NCI-H2081 (cell line): ENCODE results near the gene SLC39A8.
A peak's percentile ranks its signal among the peaks of the same experiment; 100 is the strongest.

Source experiments
- DNase-seq, 2 experiments: peaks; one replicate each; lab custom pipeline; 2025; lab: John Stamatoyannopoulos, UW

Gene SLC39A8

GRCh38 chr4:102339018-102339417 lies 6.3 kb downstream of the SLC39A8 start:
- no peak for DNase-seq

- DNase-seq: no peak
These were observed 6.9 kb downstream of the SLC39A8 start for GRCh38 chr4:102338405-102338804.

GRCh38 chr4:102335616-102336015 lies 9.7 kb downstream of the SLC39A8 start:
- DNase-seq: no peak

GRCh38 chr4:102334624-102335023 lies 10.7 kb downstream of the SLC39A8 start:
- no peak for DNase-seq

GRCh38 chr4:102333787-102334186 lies 11.5 kb downstream of the SLC39A8 start:
- DNase-seq: no peak

- DNase-seq: no peak
These were observed 17.2 kb downstream of the SLC39A8 start for GRCh38 chr4:102328045-102328444.

- DNase-seq: no peak
These were observed 18.3 kb downstream of the SLC39A8 start for GRCh38 chr4:102326951-102327350.

- DNase-seq: peak in 1 of 2 experiments; percentile 2
These were observed 20.6 kb downstream of the SLC39A8 start for GRCh38 chr4:102324730-102325129.

GRCh38 chr4:102322736-102323135 lies 22.5 kb downstream of the SLC39A8 start:
- no peak for DNase-seq

GRCh38 chr4:102321260-102321995 lies 23.9 kb downstream of the SLC39A8 start:
- no peak for DNase-seq

GRCh38 chr4:102319594-102319993 lies 25.7 kb downstream of the SLC39A8 start:
- no peak for DNase-seq

- no peak for DNase-seq
These were observed 26.8 kb downstream of the SLC39A8 start for GRCh38 chr4:102318526-102318925.

- no peak for DNase-seq
These were observed 27.2 kb downstream of the SLC39A8 start for GRCh38 chr4:102318105-102318504.

GRCh38 chr4:102317459-102317858 lies 27.8 kb downstream of the SLC39A8 start:
- DNase-seq: no peak

- DNase-seq: no peak
These were observed 28.7 kb downstream of the SLC39A8 start for GRCh38 chr4:102316585-102316984.

GRCh38 chr4:102315532-102315931 lies 29.8 kb downstream of the SLC39A8 start:
- no peak for DNase-seq

GRCh38 chr4:102312417-102312816 lies 32.9 kb downstream of the SLC39A8 start:
- no peak for DNase-seq

- no peak for DNase-seq
These were observed 33.4 kb downstream of the SLC39A8 start for GRCh38 chr4:102311912-102312311.

- DNase-seq: no peak
These were observed 33.9 kb downstream of the SLC39A8 start for GRCh38 chr4:102311407-102311806.

GRCh38 chr4:102308032-102308799 lies 37.1 kb downstream of the SLC39A8 start:
- DNase-seq: no peak

- DNase-seq: no peak
These were observed 39.6 kb downstream of the SLC39A8 start for GRCh38 chr4:102305666-102306065.

GRCh38 chr4:102302762-102303161 lies 42.5 kb downstream of the SLC39A8 start:
- DNase-seq: no peak

- DNase-seq: no peak
These were observed 44.1 kb downstream of the SLC39A8 start for GRCh38 chr4:102301167-102301566.
